ENCODE data around the gene BAZ1B. TPM values are rescaled to one million over a fixed set of nuclear protein-coding genes. Genes with fewer than 3 reads are reported as not detected.

Gene BAZ1B
- total RNA-seq, 1 donor from 2014 or later: 85.8 TPM

- Mint-ChIP-seq H3K9me3 (no peaks in the 10 kb centered on the region), H3K27ac (no peak overlapping the region), H3K36me3 (peaks cover 19% of the 10 kb centered on the region), H3K27me3 (ENCODE audit: insufficient read depth, low read depth) (peaks cover 2% of the 10 kb centered on the region), H3K4me3 (no peak overlapping the region), H3K4me1 (peaks cover 2% of the 10 kb centered on the region)
- H3K4me3 ChIP-seq: no peak overlapping the region
- TF ChIP-seq CTCF (IDR thresholded peaks at IDR 0.05) (no peak), EZH2 (IDR thresholded peaks at IDR 0.05) (no peak), EZH2phosphoT487 (IDR thresholded peaks at IDR 0.05) (no peak)
- H3K4me1 ChIP-seq: peaks cover 5% of the 10 kb centered on the region
- H3K36me3 ChIP-seq: peaks cover 9% of the 10 kb centered on the region
- H3K79me2 ChIP-seq (ENCODE audit: low read depth): peaks cover 84% of the 10 kb centered on the region
- DNase-seq (ENCODE audit: low spot score): no peak
- H3F3A ChIP-seq (ENCODE audit: low read depth): peaks cover 5% of the 10 kb centered on the region
- H3K9me3 ChIP-seq (ENCODE audit: low read depth): no peaks in the 10 kb centered on the region
- no peak overlapping the region for H3K27ac ChIP-seq
- no peaks in the 10 kb centered on the region for H4K20me1 ChIP-seq (ENCODE audit: low read depth)
- no peak overlapping the region for H3K9ac ChIP-seq
- H3K4me2 ChIP-seq: no peak overlapping the region
- no peak overlapping the region for H2AFZ ChIP-seq (replicated peaks)
- no peaks in the 10 kb centered on the region for H3K27me3 ChIP-seq
Measured at GRCh38 chr7:73549176-73549575, 27.1 kb upstream of the BAZ1B start.

GRCh38 chr7:73547841-73548240 is 25.7 kb upstream of the BAZ1B start:
- Histone ChIP-seq H3F3A (ENCODE audit: low read depth) (peaks cover 5% of the 10 kb centered on the region), H3K36me3 (peaks cover 9% of the 10 kb centered on the region), H3K79me2 (ENCODE audit: low read depth) (peaks cover 71% of the 10 kb centered on the region), H3K9me3 (ENCODE audit: low read depth) (no peaks in the 10 kb centered on the region), H3K9ac (no peak overlapping the region), H3K4me1 (peaks cover 5% of the 10 kb centered on the region), H2AFZ (replicated peaks) (no peak overlapping the region), H3K4me3 (no peak overlapping the region), H3K27ac (no peak overlapping the region), H4K20me1 (ENCODE audit: low read depth) (no peaks in the 10 kb centered on the region), H3K4me2 (no peak overlapping the region), H3K27me3 (no peaks in the 10 kb centered on the region)
- H3K27me3 Mint-ChIP-seq (ENCODE audit: insufficient read depth, low read depth): peaks cover 2% of the 10 kb centered on the region
- no peaks in the 10 kb centered on the region for H3K9me3 Mint-ChIP-seq
- no peak for DNase-seq (ENCODE audit: low spot score)
- H3K36me3 Mint-ChIP-seq: peaks cover 21% of the 10 kb centered on the region
- TF ChIP-seq EZH2 (IDR thresholded peaks at IDR 0.05): no peak
- TF ChIP-seq CTCF (IDR thresholded peaks at IDR 0.05): no peak
- TF ChIP-seq EZH2phosphoT487 (IDR thresholded peaks at IDR 0.05): no peak
- H3K4me1 Mint-ChIP-seq: peaks cover 2% of the 10 kb centered on the region
- no peak overlapping the region for H3K4me3 Mint-ChIP-seq
- no peak overlapping the region for H3K27ac Mint-ChIP-seq

- peaks cover 51% of the 10 kb centered on the region for H3K79me2 ChIP-seq (ENCODE audit: low read depth)
Measured at GRCh38 chr7:73544678-73545077, 22.6 kb upstream of the BAZ1B start.

More at GRCh38 chr7:73544678-73545077, 22.6 kb upstream of the BAZ1B start:
- Mint-ChIP-seq H3K36me3 (peaks cover 25% of the 10 kb centered on the region), H3K27me3 (ENCODE audit: insufficient read depth, low read depth) (peaks cover 2% of the 10 kb centered on the region), H3K4me1 (peaks cover 2% of the 10 kb centered on the region), H3K4me3 (no peak overlapping the region), H3K9me3 (no peaks in the 10 kb centered on the region), H3K27ac (no peak overlapping the region)
- Histone ChIP-seq H3K4me1 (peaks cover 5% of the 10 kb centered on the region), H3F3A (ENCODE audit: low read depth) (peaks cover 5% of the 10 kb centered on the region), H3K27me3 (no peaks in the 10 kb centered on the region), H3K36me3 (no peaks in the 10 kb centered on the region), H3K27ac (no peak overlapping the region), H3K4me2 (no peak overlapping the region), H2AFZ (replicated peaks) (no peak overlapping the region), H3K4me3 (no peak overlapping the region), H3K9ac (no peak overlapping the region), H4K20me1 (ENCODE audit: low read depth) (no peaks in the 10 kb centered on the region), H3K9me3 (ENCODE audit: low read depth) (no peaks in the 10 kb centered on the region)
- TF ChIP-seq EZH2 (IDR thresholded peaks at IDR 0.05): no peak
- no peak for TF ChIP-seq CTCF (IDR thresholded peaks at IDR 0.05)
- TF ChIP-seq EZH2phosphoT487 (IDR thresholded peaks at IDR 0.05): no peak
- no peak for DNase-seq (ENCODE audit: low spot score)

Measured in neural progenitor cell (in vitro differentiated cells).